ENCODE data around the gene BBS12.

DNA sequence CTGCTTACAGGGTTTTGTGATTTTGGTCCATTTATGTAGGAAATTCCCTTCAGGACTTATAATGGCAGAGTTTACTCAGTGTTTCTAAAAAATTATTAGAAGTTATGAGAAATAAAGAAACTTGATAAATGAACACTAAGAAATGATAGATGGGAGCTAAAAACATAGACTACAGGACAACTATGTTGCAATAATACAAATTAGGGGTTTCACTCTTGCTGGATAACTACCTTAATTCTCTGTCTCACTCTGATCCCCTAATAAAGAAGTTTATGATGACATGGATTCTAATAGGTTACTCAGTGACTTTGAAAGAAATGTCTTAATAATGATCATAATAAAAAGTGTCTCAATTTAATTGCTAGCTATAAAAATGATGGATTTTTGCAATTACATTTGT lies 23.3 kb upstream of the BBS12 start:
- TF ChIP-seq CTCF (IDR thresholded peaks at IDR 0.05) (no peak), POLR2A (IDR thresholded peaks at IDR 0.05) (no peak)
